Astrocyte (in vitro differentiated cells and primary cell): ENCODE results near the gene LRPAP1. TPM values are rescaled to one million over a fixed set of nuclear protein-coding genes. Genes with fewer than 3 reads are reported as not detected.

ENCODE experiments used
- DNase-seq: peaks from one replicate; pipeline ENCODE4 v3.0.0-alpha.2; 2010; ENCODE audit warnings: low read depth
- FAIRE-seq: peaks from 2 replicates; lab custom pipeline; 2011; peaks lifted over from hg19 to GRCh38; lab: Jason Lieb, UNC
- H2AFZ ChIP-seq: 2 replicates; pipeline ENCODE4 v1.6.0; 2012; ENCODE audit warnings: low read depth, low read length, inconsistent platforms
- H3K27ac ChIP-seq: 2 replicates; pipeline ENCODE4 v1.5.1; 2011; ENCODE audit warnings: low read depth, low read length, inconsistent platforms
- H3K27me3 ChIP-seq: 2 replicates; pipeline ENCODE4 v1.6.0; 2011; ENCODE audit warnings: low read length, inconsistent platforms; ENCODE audit not compliant: insufficient read depth
- H3K36me3 ChIP-seq: 2 replicates; pipeline ENCODE4 v1.5.1; 2011; ENCODE audit warnings: low read length, inconsistent platforms; ENCODE audit not compliant: insufficient read depth
- H3K4me1 ChIP-seq: 2 replicates; pipeline ENCODE4 v1.5.1; 2011; ENCODE audit warnings: low read length, inconsistent platforms; ENCODE audit not compliant: insufficient read depth
- H3K4me2 ChIP-seq: 2 replicates; pipeline ENCODE4 v1.6.0; 2012; ENCODE audit warnings: low read length, inconsistent platforms
- H3K4me3 ChIP-seq: 2 replicates; pipeline ENCODE4 v1.5.1; 2011; ENCODE audit warnings: low read depth, mild to moderate bottlenecking, low read length, inconsistent platforms; ENCODE audit not compliant: insufficient read depth
- H3K79me2 ChIP-seq: 2 replicates; pipeline ENCODE4 v1.6.0; 2012; ENCODE audit warnings: mild to moderate bottlenecking, low read length, inconsistent platforms; ENCODE audit not compliant: insufficient read depth
- H3K9ac ChIP-seq: 2 replicates; pipeline ENCODE4 v1.6.0; 2012; ENCODE audit warnings: mild to moderate bottlenecking, low read length, inconsistent platforms
- H3K9me3 ChIP-seq: 2 replicates; pipeline ENCODE4 v1.5.1; 2012; ENCODE audit warnings: low read depth, mild to moderate bottlenecking, low read length, inconsistent platforms; ENCODE audit not compliant: insufficient read depth
- H4K20me1 ChIP-seq: 2 replicates; pipeline ENCODE4 v1.6.0; 2012; ENCODE audit warnings: low read length, inconsistent platforms; ENCODE audit not compliant: insufficient read depth
- H3K27ac Mint-ChIP-seq: one replicate; pipeline ENCODE4 v1.8.0; 2021; ENCODE audit warnings: mild to moderate bottlenecking, mixed read lengths; ENCODE audit not compliant: unreplicated experiment
- H3K27me3 Mint-ChIP-seq: one replicate; pipeline ENCODE4 v1.8.0; 2021; ENCODE audit warnings: low read depth, mixed read lengths; ENCODE audit not compliant: unreplicated experiment
- H3K36me3 Mint-ChIP-seq: one replicate; pipeline ENCODE4 v1.8.0; 2021; ENCODE audit warnings: low read depth, mixed read lengths; ENCODE audit not compliant: unreplicated experiment
- H3K4me1 Mint-ChIP-seq: one replicate; pipeline ENCODE4 v1.8.0; 2021; ENCODE audit warnings: low read depth, mixed read lengths; ENCODE audit not compliant: unreplicated experiment
- H3K4me3 Mint-ChIP-seq: one replicate; pipeline ENCODE4 v1.8.0; 2021; ENCODE audit warnings: mild to moderate bottlenecking, moderate library complexity, mixed read lengths; ENCODE audit not compliant: unreplicated experiment
- H3K9me3 Mint-ChIP-seq: one replicate; pipeline ENCODE4 v1.8.0; 2021; ENCODE audit warnings: mild to moderate bottlenecking, mixed read lengths; ENCODE audit not compliant: unreplicated experiment
- EZH2 ChIP-seq: IDR thresholded peaks from 2 replicates; pipeline ENCODE4 v1.6.1; 2012; ENCODE audit warnings: mild to moderate bottlenecking, low read length, inconsistent platforms; ENCODE audit not compliant: insufficient read depth
- total RNA-seq: library from RNA; stranded (reverse); gene quantifications from 2 replicates; pipeline ENCODE4 v1.2.1, GENCODE V29; 2021
- TF ChIP-seq, protein P1 (sequence below): IDR thresholded peaks from 2 replicates; pipeline ENCODE4 v1.5.1; 2011; ENCODE audit warnings: low read depth, mild to moderate bottlenecking, inconsistent platforms, low read length, moderate library complexity; ENCODE audit not compliant: insufficient read depth

LRPAP1 gene
- total RNA-seq, 1 donor from 2014 or later, result 191 TPM

DNA sequence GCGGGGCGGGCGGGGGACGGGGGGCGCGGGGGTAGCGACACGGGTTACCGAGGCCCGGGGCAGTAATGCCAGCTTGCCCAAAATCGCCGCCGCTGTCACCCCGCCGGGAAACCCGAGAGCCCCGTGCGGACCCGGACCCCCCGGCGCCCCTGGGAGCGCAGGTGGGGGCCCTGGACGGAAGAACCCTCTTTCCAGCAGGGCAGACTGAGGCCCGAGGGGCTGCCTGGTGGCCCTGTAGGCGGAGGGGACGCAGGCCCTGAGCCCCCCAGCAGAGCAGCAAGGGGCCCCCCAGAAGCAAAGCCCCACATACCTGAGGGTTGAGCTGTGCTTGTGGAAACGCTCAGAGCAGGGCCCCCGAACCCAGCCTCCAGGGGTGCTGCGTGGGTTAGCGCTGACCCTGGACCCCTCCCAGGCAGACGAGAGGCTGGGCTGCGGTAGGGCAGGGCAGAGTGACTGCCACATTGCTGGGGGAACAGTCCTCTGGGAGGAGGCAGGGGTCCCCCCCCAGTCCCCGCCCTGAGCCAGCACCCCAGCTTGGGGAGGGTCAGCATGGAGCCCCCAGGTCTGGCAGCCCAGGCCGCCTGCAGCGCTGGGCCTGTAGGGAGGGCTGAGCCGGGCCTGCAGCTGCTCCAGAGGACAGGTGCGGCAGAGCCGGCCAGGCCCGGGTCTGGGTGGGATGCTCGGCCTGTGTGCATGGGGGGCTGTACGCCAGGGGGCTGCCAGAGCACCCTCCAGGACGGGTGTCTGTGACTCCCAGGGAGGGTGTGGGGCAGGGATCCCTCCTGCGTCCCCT is 68.5 kb downstream of the LRPAP1 start:
- Histone ChIP-seq H2AFZ (no peak overlapping the region), H3K4me3 (no peak overlapping the region), H3K4me2 (no peak overlapping the region), H3K4me1 (no peaks in the 10 kb centered on the region), H3K9ac (no peak overlapping the region), H3K36me3 (no peaks in the 10 kb centered on the region), H3K27ac (no peak overlapping the region), H3K27me3 (peaks cover 15% of the 10 kb centered on the region), H3K9me3 (peaks cover 7% of the 10 kb centered on the region), H3K79me2 (no peaks in the 10 kb centered on the region), H4K20me1 (no peaks in the 10 kb centered on the region)
- peaks cover 39% of the 10 kb centered on the region for H3K27me3 Mint-ChIP-seq
- H3K4me1 Mint-ChIP-seq, result no peaks in the 10 kb centered on the region
- H3K4me3 Mint-ChIP-seq, result no peak overlapping the region
- H3K9me3 Mint-ChIP-seq, result peaks cover 9% of the 10 kb centered on the region
- no peak for TF ChIP-seq EZH2
- TF ChIP-seq, protein P1, sequence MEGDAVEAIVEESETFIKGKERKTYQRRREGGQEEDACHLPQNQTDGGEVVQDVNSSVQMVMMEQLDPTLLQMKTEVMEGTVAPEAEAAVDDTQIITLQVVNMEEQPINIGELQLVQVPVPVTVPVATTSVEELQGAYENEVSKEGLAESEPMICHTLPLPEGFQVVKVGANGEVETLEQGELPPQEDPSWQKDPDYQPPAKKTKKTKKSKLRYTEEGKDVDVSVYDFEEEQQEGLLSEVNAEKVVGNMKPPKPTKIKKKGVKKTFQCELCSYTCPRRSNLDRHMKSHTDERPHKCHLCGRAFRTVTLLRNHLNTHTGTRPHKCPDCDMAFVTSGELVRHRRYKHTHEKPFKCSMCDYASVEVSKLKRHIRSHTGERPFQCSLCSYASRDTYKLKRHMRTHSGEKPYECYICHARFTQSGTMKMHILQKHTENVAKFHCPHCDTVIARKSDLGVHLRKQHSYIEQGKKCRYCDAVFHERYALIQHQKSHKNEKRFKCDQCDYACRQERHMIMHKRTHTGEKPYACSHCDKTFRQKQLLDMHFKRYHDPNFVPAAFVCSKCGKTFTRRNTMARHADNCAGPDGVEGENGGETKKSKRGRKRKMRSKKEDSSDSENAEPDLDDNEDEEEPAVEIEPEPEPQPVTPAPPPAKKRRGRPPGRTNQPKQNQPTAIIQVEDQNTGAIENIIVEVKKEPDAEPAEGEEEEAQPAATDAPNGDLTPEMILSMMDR, result no peak
- H3K36me3 Mint-ChIP-seq, result no peaks in the 10 kb centered on the region
- no peak overlapping the region for H3K27ac Mint-ChIP-seq
- DNase-seq, result no peak
- no peak for FAIRE-seq

DNA sequence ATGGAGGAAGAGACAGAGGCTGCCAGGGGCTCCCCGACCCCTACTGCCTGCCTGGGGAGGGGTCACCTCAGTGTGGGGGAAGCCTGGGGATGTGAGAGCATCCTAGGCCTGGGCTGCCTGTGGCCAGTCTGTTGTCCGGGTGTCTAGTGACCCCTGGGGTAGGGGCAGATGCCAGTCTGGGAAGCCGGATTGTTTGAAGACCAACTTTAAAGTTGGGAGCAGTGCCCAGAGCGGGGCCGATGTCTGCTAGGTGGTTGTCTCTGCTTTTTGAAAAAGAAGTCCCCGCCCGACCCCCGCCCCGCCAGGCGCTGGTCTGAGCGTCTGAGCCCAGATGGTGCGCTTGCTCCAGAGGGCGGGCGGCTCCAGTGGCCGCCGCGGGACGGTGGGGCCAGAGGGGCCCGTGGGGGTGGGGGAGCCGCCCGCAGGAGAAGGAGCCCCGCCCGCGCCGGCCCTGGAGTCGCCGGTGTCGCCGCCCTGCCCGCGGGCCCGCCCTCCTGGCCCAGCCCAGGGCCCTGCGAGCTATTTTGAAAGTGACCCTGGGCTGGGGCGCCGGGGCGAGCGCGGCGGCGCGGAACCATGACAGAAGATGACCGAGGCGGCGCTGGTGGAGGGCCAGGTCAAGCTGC is 69.3 kb downstream of the LRPAP1 start, which contains the start of gene DOK7:
Gene DOK7 (plus strand): TSS at position 517 of the 626 bp plus-strand sequence. CDS start 70 bp downstream, at position 587.
- H3K9ac ChIP-seq, result no peak within 1 kb of the TSS
- Mint-ChIP-seq H3K27ac (no peak within 1 kb of the TSS), H3K4me1 (no peaks in the 10 kb centered on the region), H3K9me3 (peaks cover 17% of the 10 kb centered on the region), H3K36me3 (no peaks in the 10 kb centered on the region), H3K4me3 (no peak within 1 kb of the TSS), H3K27me3 (peaks cover 47% of the 10 kb centered on the region)
- no peaks in the 10 kb centered on the region for H3K9me3 ChIP-seq
- H3K79me2 ChIP-seq, result no peaks in the 10 kb centered on the region
- no peak within 1 kb of the TSS for H2AFZ ChIP-seq
- H3K4me3 ChIP-seq, result no peak within 1 kb of the TSS
- H4K20me1 ChIP-seq, result no peaks in the 10 kb centered on the region
- H3K36me3 ChIP-seq, result no peaks in the 10 kb centered on the region
- no peak within 1 kb of the TSS for H3K27ac ChIP-seq
- peak within 1 kb of the TSS; percentile 57 for H3K4me2 ChIP-seq
- DNase-seq (no peak), FAIRE-seq (no peak)
- no peaks in the 10 kb centered on the region for H3K4me1 ChIP-seq
- TF ChIP-seq, protein P1, result no peak
- TF ChIP-seq EZH2, result peak; percentile 79
- H3K27me3 ChIP-seq, result peaks cover 15% of the 10 kb centered on the region
